HG02943 (cell line): Measurements from ENCODE around the gene SH2D3A.
"Not testable (repeated sequence)": the region's sequence is repeated elsewhere in the genome, so short reads cannot be mapped to it uniquely, and the experiment has no call there.

Experiments used
- ATAC-seq: cut with Tn5 transposase; IDR thresholded peaks from one replicate; pipeline ENCODE4 v1.9.1; 2021; ENCODE audit warnings: mild to moderate bottlenecking, low read depth, moderate library complexity; ENCODE audit not compliant: unreplicated experiment

Gene SH2D3A

DNA sequence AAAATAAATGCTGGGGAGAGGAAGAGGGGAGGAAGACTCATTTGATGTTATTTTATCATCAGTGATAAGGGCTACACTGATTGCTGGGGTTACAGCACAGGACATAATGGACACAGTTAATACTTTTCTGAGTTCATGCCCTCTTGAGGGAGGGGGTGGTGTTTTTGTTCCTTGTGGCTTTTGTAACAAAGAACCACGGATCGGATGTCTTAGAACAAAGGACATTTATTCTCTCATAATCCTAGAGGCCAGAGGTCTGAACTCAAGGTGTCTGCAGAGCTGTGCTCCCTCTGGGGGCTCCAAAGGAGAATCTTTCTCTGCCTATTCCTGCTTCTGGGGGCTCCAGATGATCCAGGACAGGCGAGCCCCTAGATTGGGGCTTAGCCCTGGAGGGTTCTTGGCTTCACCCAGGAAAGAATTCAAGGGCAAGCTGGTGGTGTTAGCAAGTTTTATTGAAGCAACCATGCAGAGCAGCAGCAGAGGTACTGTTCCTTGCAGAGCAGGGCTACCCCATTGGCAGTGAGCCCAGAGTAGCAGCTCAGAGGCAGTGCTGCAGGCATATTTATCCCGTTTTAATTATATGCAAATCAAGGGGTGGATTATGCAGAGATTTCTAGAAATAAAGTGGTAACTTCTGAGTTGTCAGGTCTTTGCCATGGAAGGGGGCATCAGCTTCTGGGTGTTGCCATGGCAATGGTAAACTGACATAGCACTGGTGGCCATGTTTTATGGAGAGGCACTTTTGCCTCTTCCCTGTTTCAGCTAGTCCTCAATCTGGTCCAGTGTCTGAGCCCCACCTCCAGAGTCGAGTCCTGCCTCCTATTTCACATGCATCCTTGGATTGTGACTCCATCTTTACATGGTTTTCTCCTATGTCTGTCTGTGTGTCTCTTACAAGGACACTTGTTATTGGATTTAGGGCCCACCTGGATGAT is 23.2 kb upstream of the SH2D3A start:
- no peak for ATAC-seq

DNA sequence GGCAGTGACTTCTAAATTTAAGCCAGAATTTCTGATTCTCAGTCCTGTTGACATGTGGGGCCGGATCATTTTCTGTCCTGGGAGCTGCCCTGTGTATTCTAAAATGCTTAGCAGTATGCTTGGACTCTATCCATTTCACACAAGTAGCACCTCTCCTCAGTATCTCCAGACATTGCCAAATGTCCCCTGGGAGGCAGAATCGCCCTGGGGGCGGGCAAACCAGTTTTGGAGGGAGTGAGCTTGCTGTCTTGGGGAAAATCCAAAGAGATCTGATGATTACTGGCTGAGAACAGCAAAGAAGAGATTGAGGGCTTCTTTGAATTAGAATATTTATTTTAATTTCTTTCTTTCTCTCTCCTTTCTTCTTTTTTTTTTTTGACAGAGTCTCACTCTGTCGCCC is 21.7 kb upstream of the SH2D3A start:
- no peak for ATAC-seq

DNA sequence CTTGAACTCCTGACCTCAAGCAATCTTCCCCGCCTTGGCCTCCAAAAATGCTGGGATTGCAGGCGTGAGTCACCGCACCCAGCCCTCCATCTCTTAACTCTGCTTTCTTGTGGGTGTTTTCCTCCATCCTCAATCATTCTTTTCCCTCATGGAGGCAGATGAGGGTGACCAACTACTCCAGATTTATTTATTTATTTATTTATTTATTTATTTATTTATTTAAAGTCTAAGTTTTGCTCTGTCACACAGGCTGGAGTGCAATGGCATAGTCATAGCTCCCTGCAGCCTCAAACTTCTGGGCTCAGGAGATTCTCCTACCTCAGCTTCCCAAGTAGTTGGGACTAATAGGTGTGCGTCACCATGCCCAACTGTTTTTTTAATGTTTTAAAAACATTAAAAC is 20.2 kb upstream of the SH2D3A start:
- ATAC-seq: no peak

DNA sequence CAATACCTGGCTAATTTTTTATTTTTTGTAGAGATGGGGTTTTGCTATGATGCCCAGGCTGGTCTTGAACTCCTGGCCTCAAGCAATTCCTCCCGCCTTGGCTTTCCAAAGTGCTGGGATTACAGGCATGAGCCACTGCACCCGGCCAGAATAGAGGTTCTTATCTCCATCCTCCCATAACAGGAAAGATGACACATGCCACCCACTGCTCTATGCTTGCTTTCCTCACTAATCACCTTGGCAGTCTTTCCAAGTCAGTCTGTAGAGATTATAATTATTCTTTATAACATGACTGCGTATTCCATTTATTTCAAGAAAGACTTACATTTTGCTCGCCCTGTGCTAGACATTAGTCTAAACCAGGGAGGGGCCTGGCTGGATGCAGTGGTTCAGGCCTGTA is 12.0 kb upstream of the SH2D3A start:
- no peak for ATAC-seq

DNA sequence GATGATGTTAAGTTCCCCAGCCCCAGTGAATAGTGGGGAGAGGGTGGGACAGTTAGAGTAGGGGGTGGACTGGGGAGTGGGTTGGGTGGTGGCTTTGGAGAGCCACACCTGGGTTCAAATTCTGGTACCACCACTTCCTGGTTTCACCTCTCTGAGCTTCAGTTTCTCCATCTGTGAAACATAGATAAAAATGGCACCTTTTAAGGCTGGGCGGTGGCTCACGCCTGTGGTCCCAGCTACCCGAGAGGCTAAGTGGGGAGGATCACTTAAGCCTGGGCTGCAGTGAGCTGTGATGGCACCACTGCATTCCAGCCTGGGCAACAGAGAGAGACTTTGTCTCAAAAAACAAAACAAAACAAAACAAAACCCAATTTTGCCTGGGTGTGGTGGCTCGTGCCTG is 11.2 kb upstream of the SH2D3A start:
- ATAC-seq: no peak

DNA sequence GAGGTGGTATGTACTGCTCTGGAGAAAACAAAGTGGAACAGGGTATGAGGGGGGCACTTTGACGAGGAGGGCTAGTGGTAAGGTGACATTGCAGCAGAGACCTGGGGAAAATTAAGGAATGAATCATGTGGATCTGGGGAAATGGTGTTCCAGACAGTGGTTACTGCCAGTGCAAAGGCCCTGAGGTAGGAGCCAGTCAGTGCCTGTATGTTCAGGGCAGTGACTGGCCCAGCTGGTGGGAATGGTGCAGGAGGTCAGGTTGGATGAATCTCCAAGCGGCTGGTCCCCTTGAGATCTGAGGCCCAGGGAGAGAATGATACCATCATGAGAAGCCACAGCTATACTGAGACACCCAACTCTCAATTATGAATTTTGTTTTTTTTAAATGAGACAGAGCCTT is 10.2 kb upstream of the SH2D3A start:
- no peak for ATAC-seq

DNA sequence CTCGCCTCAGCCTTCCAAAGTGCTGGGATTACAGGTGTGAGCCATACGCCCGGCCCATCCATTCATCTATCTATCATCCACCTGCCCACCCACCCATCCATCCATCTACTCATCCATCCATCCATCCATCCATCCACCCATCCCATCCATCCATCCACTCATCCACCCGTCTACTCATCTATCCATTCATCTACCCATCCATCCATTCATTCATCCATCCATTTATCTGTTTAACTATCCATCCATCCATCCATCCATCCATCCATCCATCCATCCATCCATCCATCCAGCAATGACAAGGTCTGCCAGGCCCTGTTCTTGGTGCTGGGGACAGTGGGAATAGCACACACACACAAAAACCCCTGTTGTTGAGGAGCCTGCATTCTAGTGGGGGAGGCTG is 9.8 kb upstream of the SH2D3A start:
- ATAC-seq: no peak

DNA sequence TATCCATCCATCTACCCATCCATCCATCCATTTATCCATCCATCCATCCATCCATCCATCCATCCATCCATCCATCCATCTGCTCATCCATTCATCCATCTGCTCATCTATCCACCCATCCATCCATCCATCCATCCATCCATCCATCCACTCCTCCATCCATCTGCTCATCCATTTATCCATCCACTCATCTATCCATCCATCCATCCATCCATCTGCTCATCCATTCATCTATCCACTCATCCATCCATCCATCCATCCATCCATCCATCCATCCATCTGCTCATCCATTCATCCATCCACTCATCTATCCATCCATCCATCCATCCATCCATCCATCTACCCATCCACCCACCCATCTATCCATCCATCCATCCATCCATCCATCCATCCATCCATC is 8.8 kb upstream of the SH2D3A start:
- ATAC-seq: not testable (repeated sequence)

DNA sequence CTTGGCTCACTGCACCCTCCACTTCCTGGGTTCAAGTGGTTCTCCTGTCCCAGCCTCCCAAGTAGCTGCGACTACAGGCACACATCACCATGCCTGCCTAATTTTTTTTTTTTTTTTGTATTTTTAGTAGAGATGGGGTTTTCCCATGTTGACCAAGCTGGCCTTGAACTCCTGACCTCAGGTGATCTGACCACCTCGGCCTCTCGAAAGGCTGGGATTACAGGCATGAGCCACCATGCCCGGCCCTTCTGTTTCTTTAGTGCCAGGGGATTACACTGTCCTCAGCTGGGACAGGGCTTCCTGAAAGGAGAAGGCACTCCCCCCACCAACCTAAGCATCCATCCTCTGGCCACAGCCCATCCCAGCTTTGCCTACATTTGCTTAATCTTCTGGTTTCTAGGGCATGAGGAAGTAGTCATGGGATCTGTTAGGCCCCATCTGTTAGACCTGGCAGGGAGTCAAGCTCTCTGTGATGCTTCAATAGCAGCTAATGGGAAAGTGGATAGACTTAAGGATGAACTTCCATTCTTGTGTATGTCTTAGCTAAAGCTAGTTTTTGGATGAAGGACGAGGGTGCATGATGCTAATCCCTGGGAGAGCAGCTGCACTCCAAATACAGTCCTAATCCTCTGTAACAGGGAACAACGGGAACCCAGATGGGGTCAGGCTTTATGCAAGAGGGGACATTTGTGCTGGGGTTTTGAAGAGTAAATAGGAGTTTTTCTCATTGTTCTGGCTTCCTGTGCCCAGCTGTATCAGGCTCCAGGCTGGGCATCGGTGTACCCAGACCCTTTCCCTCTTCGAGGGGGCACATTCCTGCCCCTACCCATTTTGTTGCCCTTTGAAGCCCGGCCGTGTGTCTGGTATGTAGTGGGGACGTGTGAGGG is 7.8 kb upstream of the SH2D3A start:
- no peak for ATAC-seq

DNA sequence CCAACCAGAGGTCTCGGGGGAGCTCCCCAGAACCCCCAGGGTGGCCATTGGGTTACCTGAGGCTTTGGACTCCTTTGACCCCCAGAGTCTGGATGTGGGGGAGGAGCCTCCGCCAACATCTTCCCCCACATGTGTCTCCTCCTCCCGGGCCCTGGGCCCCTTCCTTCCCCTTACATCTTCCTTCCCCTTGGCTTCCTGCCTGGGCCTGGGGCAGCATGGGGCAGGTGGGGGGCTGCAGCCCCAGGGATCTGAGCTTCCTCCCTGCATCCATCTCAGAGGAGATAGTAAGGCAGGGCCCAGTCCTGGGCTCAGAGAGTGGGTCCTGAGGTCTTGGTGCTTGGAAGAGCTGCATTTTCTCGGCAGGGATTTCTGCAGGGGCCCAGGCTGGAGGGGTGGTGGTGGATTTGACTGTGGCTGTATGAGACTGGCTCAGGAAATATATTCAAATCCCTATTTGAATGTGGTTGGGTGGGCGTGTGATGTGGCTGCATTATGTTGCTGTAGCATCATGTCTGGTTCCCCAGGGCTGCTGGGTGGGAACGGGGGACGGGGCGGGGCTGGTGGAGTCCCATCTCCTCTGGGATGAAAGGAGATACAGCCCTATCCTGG is 6.2 kb upstream of the SH2D3A start:
- no peak for ATAC-seq

DNA sequence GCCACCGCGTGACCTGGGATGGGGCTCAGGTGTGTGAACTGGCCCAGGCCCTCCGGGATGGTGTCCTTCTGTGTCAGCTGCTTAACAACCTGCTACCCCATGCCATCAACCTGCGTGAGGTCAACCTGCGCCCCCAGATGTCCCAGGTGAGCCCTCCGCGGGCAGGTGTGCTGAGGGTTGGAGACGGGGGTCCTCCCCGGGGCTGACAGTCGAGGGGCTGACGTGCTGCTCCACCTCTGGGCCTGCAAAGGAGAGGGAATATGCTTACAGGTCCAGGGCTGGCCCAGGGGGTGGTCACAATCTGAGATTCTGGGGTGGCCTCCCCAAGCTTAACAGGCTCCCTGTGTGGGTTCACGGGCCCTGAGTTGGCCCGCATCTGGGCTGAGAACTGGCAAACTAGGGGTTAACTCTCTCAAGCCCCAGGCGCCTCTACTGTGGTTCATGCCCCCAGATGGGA is 5.7 kb upstream of the SH2D3A start:
- ATAC-seq: no peak

DNA sequence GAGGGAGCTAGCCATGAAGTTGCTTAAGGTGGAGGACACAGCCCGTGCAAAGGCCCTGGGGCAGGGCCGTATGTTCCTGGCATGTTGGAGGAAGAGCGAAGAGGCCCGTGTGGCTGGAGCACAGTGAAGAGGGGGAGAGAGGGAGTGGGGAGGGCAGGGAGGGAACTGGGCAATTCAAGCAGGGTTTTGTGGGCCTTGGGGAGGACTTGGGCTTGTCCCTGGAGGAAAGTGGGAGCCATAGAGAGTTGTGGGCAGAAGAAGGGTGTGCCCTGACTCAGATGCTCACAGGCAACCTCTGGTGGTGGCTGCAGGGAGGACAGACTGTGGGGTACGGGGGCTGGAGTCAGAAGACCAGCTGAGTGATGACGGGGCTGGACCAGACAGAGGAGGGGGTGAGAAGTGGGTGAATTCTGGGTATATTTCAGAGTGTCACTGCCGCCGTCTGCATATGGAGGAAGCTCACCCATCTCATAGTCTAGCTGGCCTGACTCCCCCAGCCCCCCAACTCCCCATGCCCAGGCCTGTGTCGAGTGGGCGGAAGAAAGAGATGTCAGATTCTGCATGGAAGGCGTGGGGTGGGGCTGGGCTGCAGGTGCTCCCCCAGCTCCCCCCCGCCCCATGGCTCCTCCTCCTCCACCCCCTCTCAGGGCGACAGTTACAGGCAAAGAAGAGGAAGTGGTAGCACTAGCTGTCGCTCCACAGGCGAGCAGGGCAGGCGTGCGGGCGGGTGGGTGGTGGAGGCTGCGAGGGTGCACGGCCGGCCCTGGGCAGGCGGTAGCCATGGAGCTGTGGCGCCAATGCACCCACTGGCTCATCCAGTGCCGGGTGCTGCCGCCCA is 5.0 kb upstream of the SH2D3A start, which contains the start of gene VAV1:
Gene VAV1, plus strand, starts transcription at position 681 of the 838 bp plus-strand sequence. Its CDS starts 100 bp downstream, at position 781.
- no peak for ATAC-seq

DNA sequence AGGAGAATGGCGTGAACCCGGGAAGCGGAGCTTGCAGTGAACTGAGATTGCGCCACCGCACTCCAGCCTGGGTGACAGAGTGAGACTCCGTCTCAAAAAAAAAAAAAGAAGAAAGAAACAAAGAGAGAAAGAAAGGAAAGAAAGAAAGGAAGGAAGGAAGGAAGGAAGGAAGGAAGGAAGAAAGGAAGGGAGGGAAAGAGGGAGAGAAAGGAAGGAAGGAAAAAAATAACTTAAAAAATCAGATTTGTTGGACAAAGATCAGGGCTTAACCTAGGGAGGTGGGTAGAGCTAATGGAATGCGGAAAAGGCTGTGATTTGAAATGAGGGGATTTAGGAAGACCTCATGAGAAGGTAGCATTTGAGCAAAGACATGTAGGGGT is 4.4 kb upstream of the SH2D3A start:
- not testable (repeated sequence) for ATAC-seq

DNA sequence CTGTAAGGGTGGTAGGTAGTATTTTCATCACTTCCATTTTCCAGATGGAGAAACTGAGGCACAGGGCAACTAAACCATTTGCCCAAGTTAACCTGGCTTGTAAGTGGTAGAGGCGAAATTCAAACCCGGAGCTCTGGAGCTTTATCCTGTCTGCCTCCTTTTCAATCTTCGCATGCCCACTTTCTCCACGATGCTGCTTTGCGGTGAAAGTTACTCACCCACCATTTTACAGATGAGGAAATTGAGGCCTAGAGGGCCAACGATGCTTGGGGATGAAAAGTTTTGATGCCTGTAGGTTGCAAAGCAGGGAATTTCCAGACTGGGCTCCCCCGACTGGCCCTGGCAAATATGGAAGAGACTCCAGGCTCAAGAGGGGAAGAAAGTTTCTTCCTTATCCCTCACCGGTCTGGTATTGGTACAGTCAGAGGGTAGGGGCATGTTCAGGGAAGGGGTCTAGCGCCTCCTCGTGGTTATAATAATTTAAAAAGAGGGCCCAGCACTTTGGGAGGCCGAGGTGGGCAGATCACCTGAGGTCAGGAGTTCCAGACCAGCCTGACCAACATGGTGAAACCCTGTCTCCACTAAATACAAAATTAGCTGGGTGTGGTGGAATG is 1.9 kb upstream of the SH2D3A start:
- no peak for ATAC-seq

DNA sequence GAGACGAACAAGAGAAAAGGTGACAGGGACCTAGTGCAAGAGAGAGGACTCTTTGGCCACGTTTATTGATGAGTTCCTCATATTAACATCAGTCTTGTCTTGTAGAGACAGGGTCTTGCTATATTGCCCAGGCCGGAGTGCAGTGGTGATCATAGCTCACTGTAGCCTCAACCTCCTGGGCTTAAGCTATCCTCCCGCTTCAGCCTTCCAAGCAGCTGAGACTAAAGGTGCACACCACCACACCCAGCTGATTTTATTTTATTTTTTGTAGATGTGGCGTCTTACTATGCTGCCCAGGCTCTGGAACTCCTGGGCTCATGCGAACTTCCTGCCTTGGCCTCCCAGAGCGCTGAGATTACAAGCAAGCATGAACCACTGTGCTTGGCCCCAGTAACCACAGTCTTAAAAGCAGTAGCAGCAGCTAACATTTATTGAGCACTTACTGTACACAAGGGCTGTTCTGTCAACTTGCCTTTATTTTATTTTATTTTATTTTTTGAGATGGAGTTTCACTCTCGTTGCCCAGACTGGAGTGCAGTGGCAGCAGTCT is 1.1 kb upstream of the SH2D3A start:
- ATAC-seq: no peak

DNA sequence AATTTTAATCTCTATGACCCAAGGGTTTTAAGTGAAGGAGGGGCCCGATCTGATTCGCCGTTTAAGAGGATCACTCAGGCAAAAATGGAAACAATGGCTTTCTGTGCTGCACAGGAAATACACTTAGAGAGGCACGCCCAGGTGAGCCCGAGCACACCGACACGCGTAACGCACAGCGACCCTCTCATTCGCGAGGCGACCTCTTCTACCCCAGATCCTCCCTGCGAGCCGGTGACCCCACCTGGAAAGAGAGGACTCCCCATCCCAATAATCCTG is 216 bp downstream of the SH2D3A start:
- ATAC-seq: peak; percentile 12

DNA sequence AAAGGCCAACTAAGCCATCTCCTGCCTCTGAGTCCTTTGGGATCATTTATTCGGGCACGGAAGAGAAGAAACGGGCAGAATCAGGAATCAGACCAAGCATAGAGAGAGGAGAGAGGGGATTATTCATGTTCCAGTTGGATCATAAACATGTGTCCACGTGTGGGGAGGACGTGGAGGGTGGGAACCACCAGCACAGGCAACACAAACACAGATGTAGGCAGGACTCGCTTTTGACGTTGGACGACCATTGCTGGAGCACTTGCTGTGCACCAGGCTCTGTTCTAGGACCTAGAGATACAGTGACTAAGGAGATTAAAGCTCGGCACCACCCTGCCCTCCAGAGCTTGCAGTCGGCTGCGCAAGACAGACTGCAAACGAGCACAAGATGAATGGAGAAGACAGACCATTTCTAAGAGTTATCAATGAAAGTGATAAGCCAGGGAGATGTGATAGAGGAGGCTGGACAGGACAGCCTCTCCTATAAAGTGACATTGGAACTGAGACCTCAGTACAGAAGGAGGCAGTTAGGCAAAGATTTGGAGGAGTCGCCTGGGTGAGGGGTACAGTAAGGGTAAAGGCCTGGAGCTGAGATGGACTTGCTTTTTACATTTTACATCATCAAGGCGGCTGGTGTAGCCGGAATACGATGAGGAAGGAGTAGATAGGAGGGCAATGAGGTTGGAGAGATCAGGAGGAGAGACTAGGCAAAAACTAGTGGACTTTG is 716 bp downstream of the SH2D3A start:
- ATAC-seq: no peak

DNA sequence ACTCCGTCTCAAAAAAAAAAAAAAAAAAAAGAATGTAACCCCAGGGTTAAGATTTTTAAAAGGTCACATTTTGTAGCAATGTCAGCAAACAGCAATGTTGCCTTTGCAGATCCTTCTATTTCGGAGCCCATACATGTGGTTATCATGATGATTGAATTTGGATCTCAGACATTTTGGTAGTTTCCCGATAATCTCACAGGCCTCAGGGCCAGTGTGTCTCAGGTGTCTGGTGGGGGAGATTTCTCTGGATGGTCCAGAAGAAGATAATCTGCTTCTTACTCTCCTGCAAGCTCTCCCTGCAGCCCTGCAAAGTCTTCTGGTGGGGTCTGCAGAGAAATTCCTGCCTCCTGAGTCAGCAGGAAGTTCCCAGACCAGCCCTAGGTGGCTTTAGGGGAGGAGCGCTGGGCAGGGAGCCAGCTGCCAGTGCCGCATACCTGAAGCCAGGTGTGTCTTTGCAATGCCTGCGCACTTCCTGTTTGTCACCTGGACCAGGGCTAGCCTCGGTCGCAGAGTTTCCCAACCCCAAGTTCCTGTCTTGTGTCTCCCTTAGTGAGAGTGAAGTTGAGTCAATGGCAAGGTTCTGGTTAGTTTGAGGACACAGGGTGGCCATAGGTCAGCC is 1.4 kb downstream of the SH2D3A start:
- no peak for ATAC-seq
